NCI-H1436 treated with DMSO at 0.1 percent for 48 hours (cell line): ENCODE data around the gene MALSU1.
"Not testable (repeated sequence)": the region's sequence is repeated elsewhere in the genome, so short reads cannot be mapped to it uniquely, and the experiment has no call there.

Source experiments
- DNase-seq: peaks from one replicate; lab custom pipeline; 2025; lab: John Stamatoyannopoulos, UW

MALSU1 gene

DNA sequence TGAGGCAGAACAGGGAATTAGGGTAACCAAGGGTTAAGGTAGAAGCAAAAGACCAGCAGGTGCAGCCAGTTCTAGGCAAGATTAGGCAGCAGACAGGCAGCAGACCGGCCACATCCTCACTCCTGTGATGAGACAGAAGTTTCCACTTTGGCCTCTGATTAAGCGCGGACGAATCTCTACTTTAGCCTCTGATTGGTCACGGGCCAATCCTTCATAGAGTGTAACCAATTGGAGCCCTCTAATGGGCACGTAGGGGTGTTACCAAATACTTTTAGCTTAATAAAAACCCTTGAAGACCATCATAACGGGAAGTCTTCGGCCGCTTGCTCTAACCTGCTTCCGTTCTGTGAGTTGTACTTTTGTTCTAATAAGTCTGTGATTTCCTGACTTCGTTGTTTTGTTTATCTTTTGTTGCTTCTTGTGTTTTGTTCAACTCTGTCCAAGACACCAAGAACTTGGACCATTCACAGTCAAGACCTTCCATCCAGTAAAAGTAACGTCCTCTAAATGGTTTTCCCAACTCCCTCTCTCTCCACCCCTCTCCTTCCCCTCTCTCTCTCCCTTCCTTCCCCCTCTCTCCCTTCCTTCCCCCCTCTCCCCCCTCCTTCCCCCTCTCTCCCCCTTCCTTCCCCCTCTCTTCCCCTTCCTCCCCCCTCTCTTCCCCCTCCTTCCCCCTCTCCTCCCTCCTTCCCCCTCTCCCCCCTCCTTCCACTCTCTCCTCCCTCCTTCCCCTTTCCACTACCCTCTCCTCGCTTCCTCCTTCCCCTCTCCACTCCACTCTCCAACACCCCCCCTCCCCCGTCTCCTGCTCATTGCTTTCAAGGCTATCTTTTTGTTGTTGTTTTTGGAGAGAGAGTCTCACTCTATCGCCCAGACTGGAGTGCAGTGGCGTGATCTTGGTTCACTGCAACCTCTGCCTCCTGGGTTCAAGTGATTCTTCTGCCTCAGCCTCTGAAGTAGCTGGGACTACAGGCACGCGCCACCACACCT, 13.2 kb upstream of the MALSU1 start:
- DNase-seq, result no peak

DNA sequence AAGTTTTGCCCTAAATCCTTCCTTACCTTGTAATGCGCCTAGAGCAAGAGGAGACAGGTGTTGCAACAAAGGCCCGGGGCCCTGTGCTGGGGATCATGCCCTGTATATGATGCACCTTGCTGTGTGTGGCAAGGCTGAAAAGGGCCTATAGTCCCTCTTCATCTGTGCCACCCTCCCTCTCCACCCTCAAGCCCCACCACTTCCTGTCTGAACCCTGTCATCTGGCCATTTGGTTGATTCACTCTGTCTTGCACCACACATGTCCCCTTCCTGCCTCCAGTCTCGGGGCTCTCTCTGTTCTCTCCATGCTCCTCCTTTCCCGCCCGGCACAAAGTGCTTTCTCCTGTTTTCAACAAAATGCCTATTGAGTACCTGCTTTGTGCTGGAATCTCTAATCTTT, 11.5 kb upstream of the MALSU1 start:
- DNase-seq, result no peak

DNA sequence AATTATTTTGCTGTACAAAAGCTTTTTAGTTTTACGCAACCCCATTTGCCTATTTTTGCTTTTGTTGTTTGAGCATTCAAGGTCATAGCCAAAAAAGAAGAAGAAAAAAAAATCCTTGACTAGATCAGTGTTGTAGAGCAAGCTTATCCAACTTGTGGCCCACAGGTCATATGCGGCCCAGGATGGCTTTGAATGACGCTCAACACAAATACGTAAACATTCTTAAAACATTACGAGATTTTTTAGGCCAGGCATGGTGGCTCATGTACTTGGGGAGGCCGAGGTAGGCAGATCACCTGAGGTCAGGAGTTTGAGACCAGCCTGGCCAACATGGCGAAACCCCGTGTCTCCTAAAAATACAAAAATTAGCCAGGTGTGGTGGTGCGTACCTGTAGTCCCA, 8.1 kb upstream of the MALSU1 start:
- no peak for DNase-seq

DNA sequence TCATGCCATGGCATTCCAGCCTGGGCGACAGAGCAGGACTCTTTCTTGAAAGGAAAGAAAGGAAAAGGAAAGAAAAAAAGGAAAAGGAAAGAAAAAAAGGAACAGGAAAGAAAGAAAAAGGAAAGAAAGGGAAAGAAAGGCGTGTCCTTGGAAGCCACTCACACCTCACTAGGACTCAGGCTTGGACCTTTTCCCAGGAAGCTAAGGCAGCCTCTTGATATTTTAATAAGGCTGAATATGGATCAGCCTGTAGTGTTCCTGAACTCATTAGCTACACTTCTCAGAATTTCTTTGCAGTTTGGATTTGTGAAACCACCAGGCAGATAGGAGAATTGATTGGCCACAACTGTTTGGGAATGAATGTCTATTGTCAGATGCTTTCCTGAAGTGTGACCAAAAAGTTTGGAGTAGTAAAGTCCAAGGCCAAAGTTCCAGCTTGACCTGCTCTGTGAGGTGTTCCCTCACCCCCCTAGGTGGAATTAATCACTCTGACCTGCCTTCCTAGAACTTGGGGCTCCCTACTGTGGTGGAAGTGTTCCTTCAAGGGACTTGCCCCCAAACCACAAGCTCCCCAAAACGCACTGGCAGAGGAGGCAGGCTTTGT, 7.1 kb upstream of the MALSU1 start:
- DNase-seq, result no peak

DNA sequence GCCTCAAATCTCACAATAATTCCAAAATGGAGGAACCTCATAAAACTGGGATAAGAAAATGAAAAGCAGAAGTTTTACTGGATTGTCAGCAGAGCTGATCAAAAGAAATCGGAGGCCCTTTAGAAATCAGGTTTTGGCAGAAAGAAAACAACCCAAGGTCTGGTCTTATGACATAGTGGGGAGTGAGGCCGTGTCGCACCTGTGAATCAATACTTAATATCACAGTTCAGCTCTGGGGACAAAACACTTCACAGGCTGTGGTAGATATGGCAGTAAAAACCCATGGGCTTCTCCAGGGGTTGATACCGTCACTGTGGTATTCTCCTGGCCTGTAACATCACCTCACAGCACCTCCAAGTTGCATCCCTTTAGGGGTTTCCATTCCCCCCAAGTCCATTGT, 6.5 kb upstream of the MALSU1 start:
- no peak for DNase-seq

DNA sequence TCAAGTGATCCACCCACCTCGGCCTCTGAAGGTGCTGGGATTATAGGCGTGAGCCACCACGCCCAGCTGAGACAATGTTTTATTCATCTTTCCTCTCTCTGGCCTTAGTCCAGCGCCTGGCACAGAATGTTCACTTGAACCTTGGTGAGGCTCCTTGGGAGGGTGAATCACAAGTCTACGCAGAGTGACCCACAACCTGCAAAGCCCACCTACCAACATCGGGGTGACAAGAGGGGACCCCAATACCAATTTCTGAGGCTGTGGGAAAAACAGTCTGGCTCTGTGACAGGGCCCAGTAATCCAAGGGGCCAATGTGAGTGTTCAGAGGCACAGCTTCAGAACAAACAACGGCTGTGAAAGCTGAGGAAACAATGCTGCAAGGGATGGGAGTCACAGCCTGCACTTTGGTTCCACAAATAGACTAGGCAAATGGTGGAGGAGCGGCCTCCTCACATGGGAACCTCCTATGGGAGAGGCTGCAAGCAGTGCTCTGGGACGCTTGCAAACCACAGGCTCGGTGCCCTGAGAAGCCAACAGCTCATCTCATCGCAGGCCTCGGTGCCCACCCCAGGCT, 5.6 kb upstream of the MALSU1 start:
- DNase-seq, result no peak

DNA sequence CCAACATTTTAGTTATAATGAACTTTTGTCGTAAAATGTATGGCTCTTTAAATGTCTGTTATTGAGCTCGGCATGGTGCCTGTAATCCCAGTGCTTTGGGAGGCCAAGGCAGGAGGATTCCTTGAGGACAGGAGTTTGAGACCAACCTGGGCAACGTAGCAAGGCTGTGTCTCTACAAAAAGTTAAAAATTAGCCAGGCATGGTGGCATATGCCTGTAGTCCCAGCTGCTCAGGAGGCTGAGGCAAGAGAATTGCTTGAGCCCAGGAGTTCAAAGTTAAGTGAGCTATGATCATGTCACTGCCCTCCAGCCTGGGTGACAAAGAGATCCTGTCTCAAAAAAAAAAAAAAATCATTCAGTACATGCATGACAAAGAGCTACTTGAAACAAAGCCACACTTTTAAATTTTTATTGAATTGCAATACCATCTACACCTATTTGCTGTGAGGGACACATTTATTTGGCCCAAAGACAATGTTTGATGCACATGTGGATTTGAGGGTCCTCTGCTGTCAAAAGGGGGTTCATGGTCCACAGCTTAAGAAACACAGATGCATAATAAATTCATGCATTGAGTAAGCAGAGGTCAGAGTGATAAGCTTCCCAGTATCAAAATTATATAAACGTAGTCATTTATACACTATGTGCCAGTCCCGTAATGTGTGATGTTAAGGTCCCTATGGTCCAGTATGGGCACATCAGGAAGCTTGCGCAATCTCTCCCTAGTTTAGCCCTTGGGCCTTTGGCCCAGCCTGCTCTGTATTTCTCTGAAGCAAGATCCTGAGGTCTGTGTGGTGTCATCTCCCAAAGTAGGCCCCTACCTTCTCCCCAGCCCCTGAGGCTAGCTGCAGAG, 4.4 kb upstream of the MALSU1 start:
- no peak for DNase-seq

DNA sequence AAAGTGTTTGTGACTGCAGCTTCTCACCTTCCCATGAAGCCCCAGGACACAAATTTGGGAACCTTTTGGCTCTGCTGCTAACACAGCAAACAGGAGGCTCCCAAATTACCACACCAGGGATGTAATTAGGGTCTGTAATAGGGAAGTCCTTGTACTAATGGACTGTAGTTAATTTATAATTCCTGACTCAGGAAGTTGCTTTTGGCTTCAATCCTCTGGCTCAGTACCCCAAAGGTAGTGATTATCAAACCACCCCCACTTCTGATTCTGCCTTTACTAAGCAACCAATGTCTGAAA, 3.8 kb upstream of the MALSU1 start:
- no peak for DNase-seq

DNA sequence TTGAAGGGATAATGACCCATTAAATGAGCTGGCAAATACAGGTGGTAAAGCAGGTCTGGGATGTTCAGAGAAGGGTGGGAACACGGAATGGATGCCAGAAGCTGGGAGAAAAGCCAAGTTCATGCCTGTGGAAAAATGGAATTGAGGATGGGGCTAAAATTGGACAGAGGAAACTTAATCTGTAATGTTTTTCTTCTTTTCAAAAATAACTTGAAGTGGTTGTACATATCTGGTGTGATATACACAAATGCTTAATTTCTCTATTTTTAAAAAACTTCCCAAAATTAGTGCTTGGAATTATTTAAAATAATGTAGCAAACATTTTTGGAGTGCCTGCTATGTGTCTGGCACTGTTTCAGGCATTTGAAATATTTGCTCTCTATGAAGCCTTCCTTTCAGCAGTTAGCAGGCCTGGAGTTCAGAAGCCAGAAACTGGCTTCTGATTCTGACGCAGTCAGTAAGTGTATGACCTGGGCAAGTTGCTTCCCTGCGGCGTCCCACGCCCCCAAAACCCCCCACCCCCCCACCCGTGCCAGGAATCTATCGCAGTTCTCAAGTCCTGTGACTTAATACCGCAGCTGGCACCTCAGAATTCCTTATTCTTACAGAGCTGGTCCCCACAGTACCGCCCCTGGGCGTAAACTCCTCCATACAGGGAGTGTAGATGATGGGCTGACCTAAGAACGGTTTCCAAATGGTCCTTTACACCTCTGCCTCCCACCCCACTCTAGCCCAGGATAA, 828 bp upstream of the MALSU1 start:
- DNase-seq, result no peak

DNA sequence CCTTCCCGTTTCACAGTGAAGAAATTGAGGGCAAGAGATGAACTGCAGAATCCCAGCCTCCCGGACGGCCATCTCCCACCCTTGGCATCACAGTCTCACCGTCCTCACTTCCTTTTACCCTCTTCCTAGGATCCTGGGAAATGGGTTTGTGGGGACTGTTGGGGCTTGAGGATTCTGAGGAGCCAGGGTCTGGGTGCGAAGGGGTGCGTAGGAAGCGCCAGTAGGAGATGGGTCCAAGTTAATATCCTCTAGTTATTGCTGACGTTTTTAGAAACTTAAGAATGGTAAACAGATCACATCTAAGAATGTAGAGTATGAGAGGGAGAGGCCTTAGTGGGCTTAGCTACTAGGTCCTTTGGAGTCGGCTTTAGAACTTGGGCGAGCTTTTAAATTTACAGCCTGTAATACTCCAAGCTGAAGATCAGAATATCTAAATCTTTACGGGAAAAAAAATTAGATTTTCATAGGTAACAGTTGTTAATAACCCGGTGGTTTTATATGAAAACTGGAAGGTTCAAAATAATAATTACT, 696 bp downstream of the MALSU1 start:
- no peak for DNase-seq

DNA sequence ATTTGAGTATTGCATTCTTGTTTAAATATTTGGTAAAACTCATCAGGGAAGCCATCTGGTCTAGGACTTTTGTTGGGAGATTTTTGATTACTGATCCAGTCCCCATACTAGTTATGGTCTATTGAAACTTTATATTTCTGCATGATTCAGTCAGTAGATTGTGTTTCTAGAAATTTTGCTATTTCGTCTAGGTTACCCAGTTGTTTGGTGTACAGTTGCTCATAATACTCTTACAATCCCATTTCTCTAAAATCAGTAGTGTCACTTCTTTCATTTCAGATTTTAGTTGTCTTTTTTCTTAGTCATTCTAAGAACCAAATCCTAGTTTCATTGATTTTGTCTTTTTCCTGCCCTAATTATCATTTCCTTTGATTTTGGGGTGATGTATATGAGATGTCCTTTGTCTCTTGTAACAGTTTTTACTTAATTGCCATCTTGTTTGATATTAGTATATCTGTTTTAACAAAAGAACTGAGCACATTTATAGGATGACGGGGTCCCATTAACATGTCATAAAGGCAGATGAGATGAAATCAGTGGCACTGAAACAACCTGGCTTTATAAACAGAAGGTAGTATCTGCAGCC, 7.9 kb downstream of the MALSU1 start:
- DNase-seq, result no peak

DNA sequence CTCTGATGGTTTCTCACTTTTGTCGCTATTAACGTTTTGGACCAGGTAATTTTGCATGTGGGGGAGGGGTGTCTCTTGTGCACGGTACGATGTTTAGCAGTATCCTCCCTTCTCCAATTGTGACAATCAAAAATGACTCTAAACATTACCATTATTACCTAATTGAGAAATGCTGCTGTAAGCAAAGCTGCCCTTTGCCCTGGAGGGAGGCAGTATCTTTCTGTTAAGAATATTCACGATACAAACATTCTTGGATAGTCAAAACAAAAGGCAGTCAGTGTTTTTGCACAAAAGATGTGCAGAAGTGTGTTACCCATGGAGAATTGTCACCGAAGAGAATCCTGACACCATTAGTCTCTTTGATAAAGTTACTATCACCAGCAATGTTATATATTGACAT, 9.6 kb downstream of the MALSU1 start:
- DNase-seq, result no peak

DNA sequence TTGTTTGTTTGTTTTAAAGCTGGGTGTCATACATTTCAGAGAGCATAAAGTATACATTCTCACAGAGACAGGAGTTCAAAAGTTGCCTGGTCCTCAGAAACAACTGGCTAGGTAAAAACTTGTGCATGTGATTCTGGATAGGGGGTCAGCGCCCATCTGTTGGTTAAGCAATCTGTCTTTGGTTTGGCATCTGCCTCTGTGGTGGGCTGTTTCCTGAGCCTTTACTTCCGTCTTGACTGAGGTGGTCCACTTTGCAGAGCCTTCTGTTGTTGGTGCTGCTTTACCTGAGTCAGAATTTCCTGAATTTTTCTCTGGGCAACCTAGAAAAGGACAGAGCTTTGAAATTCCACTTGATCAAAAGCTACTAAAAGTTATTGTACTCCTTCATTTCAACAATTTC, 13.0 kb downstream of the MALSU1 start:
- not testable (repeated sequence) for DNase-seq

DNA sequence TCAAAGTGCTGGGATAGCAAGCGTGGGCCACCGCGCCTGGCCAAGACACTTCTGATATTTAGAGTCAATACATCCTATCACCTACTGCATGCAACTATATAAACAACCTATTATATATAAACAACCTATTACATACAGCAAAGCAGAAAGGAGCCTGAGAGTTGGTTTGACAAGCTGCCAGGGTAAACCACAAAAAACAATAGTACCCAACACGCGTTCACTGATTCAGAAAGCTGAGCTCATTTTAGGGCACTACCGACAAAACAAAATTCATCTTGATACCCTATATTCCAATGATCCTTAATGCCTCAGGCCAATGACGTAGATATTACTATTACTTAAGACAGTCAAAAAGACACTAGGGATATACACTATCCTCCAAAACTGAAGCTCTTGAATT, 16.2 kb downstream of the MALSU1 start:
- no peak for DNase-seq

DNA sequence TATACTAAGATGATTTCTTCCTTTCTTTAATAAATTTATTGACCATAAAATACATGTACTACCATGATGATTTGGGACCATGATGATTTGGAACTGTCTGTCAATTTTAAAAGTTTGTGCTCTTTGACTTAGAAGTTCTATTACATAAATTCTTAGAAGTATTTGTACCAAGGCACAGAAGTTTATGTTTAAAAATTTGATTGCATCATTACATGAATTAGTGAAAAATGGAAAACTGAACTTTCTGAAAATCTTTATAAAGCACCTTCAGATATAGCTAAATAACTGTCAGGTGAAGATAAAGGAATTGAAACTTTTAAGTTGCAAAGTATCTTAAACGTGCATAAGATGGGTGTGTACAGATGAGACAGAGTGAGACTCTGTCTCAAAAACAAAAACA, 32.0 kb downstream of the MALSU1 start:
- no peak for DNase-seq

DNA sequence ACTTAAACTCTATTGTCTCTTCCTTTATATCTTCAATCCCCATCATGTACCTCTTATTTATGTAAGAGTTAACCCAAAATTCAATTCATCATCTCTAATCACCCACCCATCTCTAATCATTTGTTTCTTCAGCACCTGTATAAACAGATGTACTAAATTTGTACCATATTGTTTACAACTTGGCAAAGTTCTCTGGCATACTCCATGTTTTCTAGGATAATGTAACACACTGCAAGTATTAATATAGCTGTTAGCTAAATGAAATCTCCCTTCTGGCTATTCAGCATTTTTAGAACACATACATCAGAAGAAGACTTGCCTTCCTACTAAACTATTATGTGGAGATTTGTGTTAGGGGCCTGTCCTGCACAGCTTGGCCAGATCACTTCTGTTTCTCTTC, 33.1 kb downstream of the MALSU1 start:
- DNase-seq, result no peak

DNA sequence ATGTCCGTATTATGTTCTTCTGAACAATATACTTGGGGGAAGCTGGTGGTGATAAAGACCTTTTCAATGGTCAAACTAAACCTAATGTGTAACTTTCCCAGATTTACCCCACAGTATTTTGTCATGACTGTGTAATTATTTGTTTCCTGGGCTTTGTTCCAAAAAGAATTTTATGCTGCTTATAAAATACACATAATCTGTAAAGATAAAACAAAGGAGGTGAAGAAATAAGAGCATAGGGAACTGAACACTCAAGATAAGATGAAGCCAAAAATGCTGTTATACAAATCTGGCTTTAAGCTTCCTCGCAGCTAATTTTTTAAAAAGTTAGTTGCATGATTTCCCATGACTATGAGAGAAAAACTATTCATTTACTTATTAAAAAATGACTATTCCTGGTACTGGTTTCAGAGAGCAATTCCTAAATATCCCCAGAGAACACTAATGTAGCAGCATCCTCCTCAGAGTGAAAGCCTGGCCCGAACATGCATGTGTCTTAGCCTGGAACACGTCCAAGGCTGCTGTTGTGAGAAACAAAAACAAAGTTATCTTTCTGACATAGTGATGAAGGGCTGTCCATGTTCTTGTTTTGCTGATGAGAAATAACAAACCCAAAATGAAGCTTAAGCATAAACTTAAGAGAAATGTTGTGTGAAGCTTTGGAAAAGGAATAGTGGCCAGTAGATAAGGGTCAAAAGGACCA, 33.9 kb downstream of the MALSU1 start:
- no peak for DNase-seq

DNA sequence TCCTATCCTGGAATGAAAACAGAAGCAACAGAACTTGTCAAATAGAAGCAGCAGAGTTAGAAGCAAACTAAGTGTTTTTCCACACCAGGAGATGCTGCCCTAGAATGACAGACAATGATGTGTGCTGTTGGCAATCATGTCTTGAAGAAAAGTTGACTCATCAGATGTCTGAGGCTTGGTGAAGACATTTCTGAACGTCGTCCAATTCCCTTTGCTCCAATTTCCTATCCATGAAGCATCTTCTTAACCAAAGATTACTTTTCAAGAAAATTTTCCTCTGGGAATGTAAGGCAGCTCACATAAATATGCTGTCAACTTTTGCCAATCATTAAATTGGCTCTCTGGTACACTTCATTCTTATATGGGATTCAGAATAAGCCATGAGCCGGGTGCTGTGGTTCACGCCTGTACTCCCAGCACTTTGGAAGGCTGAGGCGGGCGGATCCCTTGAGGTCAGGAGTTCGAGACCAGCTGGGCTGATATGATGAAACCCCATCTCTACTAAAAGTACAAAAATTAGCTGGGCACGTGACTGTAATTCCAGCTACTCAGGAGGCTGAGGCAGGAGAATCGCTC, 34.6 kb downstream of the MALSU1 start:
- DNase-seq, result no peak

DNA sequence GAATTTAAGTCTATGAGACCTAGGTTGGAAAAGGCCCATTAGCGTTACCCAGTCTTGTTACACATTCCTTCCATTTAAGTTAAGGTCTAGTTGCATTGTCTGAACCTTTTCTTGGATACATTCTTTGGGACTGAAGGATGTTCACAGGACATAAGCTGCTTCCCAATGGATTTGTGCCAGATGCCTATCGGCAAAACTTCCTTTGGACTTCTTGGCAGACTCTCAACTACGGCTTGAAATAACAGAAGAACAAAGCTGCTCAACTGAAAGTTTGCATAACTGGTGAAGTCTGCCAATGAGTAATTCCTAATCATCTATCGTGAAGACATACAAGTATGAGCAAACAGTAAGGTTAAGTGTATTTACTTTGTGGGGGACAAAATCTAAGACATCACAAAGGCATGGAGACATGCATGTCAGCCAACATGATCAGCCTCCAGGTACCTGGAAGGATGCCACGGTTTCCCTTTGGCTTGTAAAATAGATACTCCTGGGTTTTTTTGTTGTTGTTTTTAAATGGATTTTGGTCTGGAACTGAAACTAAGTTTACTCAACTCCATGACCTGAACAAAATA, 35.4 kb downstream of the MALSU1 start:
- no peak for DNase-seq

DNA sequence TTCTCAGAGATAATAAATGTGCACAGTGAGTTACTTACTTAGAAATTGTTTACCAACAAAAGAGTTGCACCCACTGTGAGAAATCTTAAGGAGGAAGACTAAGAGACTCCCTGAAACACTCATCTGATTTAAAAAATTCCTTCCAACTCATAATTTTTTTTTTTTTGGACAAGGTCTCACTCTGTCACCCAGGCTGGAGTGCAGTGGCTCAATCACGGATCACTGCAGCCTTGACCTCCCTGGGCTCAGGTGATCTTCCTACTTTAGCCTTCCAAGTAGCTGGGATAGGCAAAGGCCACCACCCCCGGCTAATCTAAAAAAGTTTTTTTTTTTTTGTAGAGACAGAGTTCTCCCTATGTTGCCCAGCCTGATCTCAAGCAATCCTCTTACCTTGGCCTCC, 36.0 kb downstream of the MALSU1 start:
- DNase-seq, result no peak
